ENCODE results near the gene DCLK2. TPM values are rescaled to one million over a fixed set of nuclear protein-coding genes. Genes with fewer than 3 reads are reported as not detected.

Gene DCLK2
- total and polyA plus RNA-seq, 2 of the 4 experiments (the other 2 are of a cell fraction), result 11.3 to 15.5 TPM

DNA sequence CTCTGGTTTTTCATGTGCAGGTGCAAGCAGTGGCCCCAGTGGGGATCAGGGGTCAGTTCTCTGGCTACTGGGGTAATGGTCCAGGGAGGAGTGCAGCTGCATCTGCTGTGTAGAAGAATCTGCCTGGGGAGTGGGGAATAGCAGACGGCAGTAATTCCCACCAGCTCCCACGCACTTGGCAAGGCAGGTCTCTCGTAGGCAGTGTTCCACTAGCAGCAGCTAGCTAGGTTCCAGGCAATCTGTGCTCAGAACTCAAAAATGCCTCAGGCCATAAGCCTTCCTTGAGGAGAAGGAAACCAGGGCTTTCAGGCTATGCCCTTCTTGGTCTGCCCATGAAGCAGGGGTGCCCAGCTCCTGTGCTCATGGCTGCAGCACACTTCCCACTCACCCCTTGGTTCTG, 38.8 kb downstream of the DCLK2 start:
- CTCF ChIA-PET, result interaction anchor here (0.8 kb wide), 1 partner anchor 126 kb away, joined by 3 read pairs; no protein-coding TSS in a partner anchor
- H3K14ac ChIP-seq (replicated peaks; ENCODE audit: low read depth, low read length), result no peak overlapping the region; the same call in 1 of the 2 replicates
- no peak overlapping the region for H3K18ac ChIP-seq (ENCODE audit: low read depth, low read length)
- H2AK9ac ChIP-seq (replicated peaks; ENCODE audit: low read depth, low read length, poor library complexity), result no peak overlapping the region
- H3K27me3 ChIP-seq (ENCODE audit: control insufficient read depth, insufficient read depth, low read length), result no peaks in the 10 kb centered on the region
- H2BK20ac ChIP-seq (ENCODE audit: low read depth, low read length), result no peak overlapping the region
- intact Hi-C loops (cut with micrococcal nuclease) (no loop called here), dilution Hi-C loops (cut with HindIII; ENCODE audit: low sequenced_read_pairs, unreplicated experiment) (no loop called here), in situ Hi-C loops (cut with MboI; ENCODE audit: low sequenced_read_pairs) (no loop called here)
- peaks cover 4% of the 10 kb centered on the region; the same call in 1 of the 2 replicates for H4K20me1 ChIP-seq (ENCODE audit: insufficient read depth, low read length)
- H3K9me3 ChIP-seq (ENCODE audit: control insufficient read depth, insufficient read depth, low read length), result peaks cover 10% of the 10 kb centered on the region; the same call in 1 of the 2 replicates
- H3K56ac ChIP-seq (ENCODE audit: extremely low read depth, insufficient read depth, low read length), result no peak overlapping the region
- no peak overlapping the region for H3K27ac ChIP-seq (ENCODE audit: insufficient read depth, low read length)
- peak overlapping the region; percentile 34 for H3K4ac ChIP-seq (ENCODE audit: low read depth, low read length)
- peak overlapping the region; percentile 41; the same call in 1 of the 2 replicates for H2AK5ac ChIP-seq (ENCODE audit: low read depth, low read length)
- no TSS peak for BruUV-seq (replicated peaks)
- peaks cover 14% of the 10 kb centered on the region for H3K9me1 ChIP-seq (ENCODE audit: insufficient read depth, low read length)
- no peak overlapping the region for H3K9ac ChIP-seq (ENCODE audit: low read depth, low read length)
- H4K5ac ChIP-seq (ENCODE audit: low read depth, low read length), result no peak overlapping the region
- POLR2A ChIA-PET (ENCODE audit: unreplicated experiment), result no interaction called here
- no peak overlapping the region for H3K23ac ChIP-seq (ENCODE audit: low read depth, low read length)
- H2BK120ac ChIP-seq (ENCODE audit: low read depth, low read length), result 0 out of 2 replicates have a peak overlapping the region, but pooled peaks have one; percentile 2
- DNase-seq (peak; percentile 33), ATAC-seq (ENCODE audit: low read depth) (peak; percentile 9; the same call in 1 of the 2 replicates)
- H2AFZ ChIP-seq (replicated peaks; ENCODE audit: low read length, poor library complexity), result no peak overlapping the region
- no peaks in the 10 kb centered on the region for H3K36me3 ChIP-seq (ENCODE audit: control insufficient read depth, insufficient read depth, low read length)
- H2BK5ac ChIP-seq (ENCODE audit: low read depth, low read length, poor library complexity, severe bottlenecking), result peak overlapping the region; percentile 9
- H3K4me2 ChIP-seq (ENCODE audit: low read depth, low read length), result no peak overlapping the region
- H4K8ac ChIP-seq (ENCODE audit: low read depth in 2 of 2, low read length in 2 of 2), result peak overlapping the region in 1 of 2 experiments; percentile 8; a peak in 1 of 4 replicates
- H2BK15ac ChIP-seq (ENCODE audit: low read depth, low read length), result peak overlapping the region; percentile 33; the same call in 1 of the 3 replicates
- WGBS, 2 experiments (ENCODE audit: extremely low coverage in 2 of 2, insufficient read length in 1 of 2), result no CpG with 5 or more reads among the region's 3 CpGs
- no peak overlapping the region for H3K4me3 ChIP-seq (ENCODE audit: insufficient read depth, low read depth, low read length)
- H4K91ac ChIP-seq (ENCODE audit: insufficient read depth, low read depth, low read length), result no peak overlapping the region; the same call in 1 of the 2 replicates
- TF ChIP-seq SMC3 (IDR thresholded peaks at IDR 0.05; ENCODE audit: low read depth, low read length) (no peak), BHLHE40 (IDR thresholded peaks at IDR 0.05; ENCODE audit: low read depth, low read length) (no peak), CEBPB (IDR thresholded peaks at IDR 0.05; ENCODE audit: low read depth, low read length) (no peak), NFE2L2 (IDR thresholded peaks at IDR 0.05; ENCODE audit: low read depth, low read length) (no peak), RCOR1 (IDR thresholded peaks at IDR 0.05; ENCODE audit: insufficient replicate concordance, low read length) (no peak), POLR2A (IDR thresholded peaks at IDR 0.05; ENCODE audit: low read depth, low read length) (no peak), MAFK (IDR thresholded peaks at IDR 0.05; ENCODE audit: low read depth, low read length) (no peak), RAD21 (IDR thresholded peaks at IDR 0.05; ENCODE audit: low read length) (no peak), RFX5 (IDR thresholded peaks at IDR 0.05; ENCODE audit: low read depth, low read length) (no peak), FOS (IDR thresholded peaks at IDR 0.05; ENCODE audit: low read depth, low read length) (no peak), MAZ (IDR thresholded peaks at IDR 0.05; ENCODE audit: borderline replicate concordance, low read depth, low read length) (no peak), MXI1 (IDR thresholded peaks at IDR 0.05; ENCODE audit: borderline replicate concordance, low read depth, low read length) (no peak), CHD1 (IDR thresholded peaks at IDR 0.05; ENCODE audit: low read depth, low read length) (no peak)
- TF ChIP-seq, protein P1, sequence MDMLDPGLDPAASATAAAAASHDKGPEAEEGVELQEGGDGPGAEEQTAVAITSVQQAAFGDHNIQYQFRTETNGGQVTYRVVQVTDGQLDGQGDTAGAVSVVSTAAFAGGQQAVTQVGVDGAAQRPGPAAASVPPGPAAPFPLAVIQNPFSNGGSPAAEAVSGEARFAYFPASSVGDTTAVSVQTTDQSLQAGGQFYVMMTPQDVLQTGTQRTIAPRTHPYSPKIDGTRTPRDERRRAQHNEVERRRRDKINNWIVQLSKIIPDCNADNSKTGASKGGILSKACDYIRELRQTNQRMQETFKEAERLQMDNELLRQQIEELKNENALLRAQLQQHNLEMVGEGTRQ (IDR thresholded peaks at IDR 0.05; ENCODE audit: low read depth, low read length), result no peak
- TF ChIP-seq, protein P2, sequence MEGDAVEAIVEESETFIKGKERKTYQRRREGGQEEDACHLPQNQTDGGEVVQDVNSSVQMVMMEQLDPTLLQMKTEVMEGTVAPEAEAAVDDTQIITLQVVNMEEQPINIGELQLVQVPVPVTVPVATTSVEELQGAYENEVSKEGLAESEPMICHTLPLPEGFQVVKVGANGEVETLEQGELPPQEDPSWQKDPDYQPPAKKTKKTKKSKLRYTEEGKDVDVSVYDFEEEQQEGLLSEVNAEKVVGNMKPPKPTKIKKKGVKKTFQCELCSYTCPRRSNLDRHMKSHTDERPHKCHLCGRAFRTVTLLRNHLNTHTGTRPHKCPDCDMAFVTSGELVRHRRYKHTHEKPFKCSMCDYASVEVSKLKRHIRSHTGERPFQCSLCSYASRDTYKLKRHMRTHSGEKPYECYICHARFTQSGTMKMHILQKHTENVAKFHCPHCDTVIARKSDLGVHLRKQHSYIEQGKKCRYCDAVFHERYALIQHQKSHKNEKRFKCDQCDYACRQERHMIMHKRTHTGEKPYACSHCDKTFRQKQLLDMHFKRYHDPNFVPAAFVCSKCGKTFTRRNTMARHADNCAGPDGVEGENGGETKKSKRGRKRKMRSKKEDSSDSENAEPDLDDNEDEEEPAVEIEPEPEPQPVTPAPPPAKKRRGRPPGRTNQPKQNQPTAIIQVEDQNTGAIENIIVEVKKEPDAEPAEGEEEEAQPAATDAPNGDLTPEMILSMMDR (conservative IDR thresholded peaks at IDR 0.05; ENCODE audit: low read depth, low read length), result no peak
- TF ChIP-seq, protein P3, sequence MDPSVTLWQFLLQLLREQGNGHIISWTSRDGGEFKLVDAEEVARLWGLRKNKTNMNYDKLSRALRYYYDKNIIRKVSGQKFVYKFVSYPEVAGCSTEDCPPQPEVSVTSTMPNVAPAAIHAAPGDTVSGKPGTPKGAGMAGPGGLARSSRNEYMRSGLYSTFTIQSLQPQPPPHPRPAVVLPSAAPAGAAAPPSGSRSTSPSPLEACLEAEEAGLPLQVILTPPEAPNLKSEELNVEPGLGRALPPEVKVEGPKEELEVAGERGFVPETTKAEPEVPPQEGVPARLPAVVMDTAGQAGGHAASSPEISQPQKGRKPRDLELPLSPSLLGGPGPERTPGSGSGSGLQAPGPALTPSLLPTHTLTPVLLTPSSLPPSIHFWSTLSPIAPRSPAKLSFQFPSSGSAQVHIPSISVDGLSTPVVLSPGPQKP (IDR thresholded peaks at IDR 0.05; ENCODE audit: borderline replicate concordance, low read depth, low read length), result no peak
- peaks cover 27% of the 10 kb centered on the region for H3K4me1 ChIP-seq (ENCODE audit: control insufficient read depth, insufficient read depth, low read length)
- H3K79me1 ChIP-seq (ENCODE audit: low read depth in 1 of 2, low read length in 2 of 2), result peaks cover 36 to 49% of the 10 kb centered on the region in 2 experiments

Measured in IMR-90 (cell line).